ENCODE data around the gene MCHR1. TPM values are rescaled to one million over a fixed set of nuclear protein-coding genes. Genes with fewer than 3 reads are reported as not detected.
A peak's percentile ranks its signal among the peaks of the same experiment; 100 is the strongest.
"Not testable (repeated sequence)": the region's sequence is repeated elsewhere in the genome, so short reads cannot be mapped to it uniquely, and the experiment has no call there.

Gene MCHR1
- total and polyA plus RNA-seq, 4 donors, result 0.23 to 2.4 (median 1.1) TPM

DNA sequence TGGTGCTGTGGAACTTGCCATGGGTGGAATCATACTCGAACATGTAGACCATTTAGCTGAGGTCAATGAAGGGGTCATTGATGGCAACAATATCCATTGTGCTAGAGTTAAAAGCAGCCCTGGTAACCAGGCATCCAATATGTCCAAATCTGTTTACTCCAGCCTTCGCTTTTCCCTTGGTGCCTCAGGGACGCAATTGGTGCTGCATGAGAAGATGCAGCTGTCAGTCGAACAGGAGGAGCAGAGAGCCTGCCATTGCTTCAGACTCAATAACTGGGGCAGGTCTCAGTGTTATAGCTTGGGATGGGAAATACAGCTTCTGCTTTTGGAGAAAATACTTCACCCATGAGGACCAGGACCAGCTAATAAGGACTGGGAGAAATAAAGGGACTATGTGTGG, 5.0 kb upstream of the MCHR1 start:
- DNase-seq (ENCODE audit: low spot score), result no peak
- Histone ChIP-seq H3K4me3 (ENCODE audit: low read depth in 1 of 3, low read length in 3 of 3) (no peak overlapping the region), H3K4me1 (ENCODE audit: control insufficient read depth in 4 of 4, insufficient read depth in 4 of 4, low read length in 3 of 4) (peaks cover 9 to 17% (median 13%) of the 10 kb centered on the region in 4 donors), H3K9ac (ENCODE audit: low read depth in 1 of 2, low read length in 2 of 2) (no peak overlapping the region), H3K27ac (ENCODE audit: low read depth in 1 of 2, low read length in 2 of 2) (no peak overlapping the region), H3K27me3 (ENCODE audit: control insufficient read depth in 4 of 4, insufficient read depth in 4 of 4, low read length in 3 of 4) (no peaks in the 10 kb centered on the region), H3K36me3 (ENCODE audit: control insufficient read depth in 4 of 4, insufficient read depth in 3 of 4, low read depth in 1 of 4, low read length in 3 of 4) (no peaks in the 10 kb centered on the region), H3K9me3 (ENCODE audit: control insufficient read depth in 4 of 4, low read length in 3 of 4) (no peaks in the 10 kb centered on the region)
- 95% methylated on average over 4 of the region's 4 CpGs for WGBS
- no peak for TF ChIP-seq RXRA (IDR thresholded peaks at IDR 0.05)
- TF ChIP-seq, protein P1, sequence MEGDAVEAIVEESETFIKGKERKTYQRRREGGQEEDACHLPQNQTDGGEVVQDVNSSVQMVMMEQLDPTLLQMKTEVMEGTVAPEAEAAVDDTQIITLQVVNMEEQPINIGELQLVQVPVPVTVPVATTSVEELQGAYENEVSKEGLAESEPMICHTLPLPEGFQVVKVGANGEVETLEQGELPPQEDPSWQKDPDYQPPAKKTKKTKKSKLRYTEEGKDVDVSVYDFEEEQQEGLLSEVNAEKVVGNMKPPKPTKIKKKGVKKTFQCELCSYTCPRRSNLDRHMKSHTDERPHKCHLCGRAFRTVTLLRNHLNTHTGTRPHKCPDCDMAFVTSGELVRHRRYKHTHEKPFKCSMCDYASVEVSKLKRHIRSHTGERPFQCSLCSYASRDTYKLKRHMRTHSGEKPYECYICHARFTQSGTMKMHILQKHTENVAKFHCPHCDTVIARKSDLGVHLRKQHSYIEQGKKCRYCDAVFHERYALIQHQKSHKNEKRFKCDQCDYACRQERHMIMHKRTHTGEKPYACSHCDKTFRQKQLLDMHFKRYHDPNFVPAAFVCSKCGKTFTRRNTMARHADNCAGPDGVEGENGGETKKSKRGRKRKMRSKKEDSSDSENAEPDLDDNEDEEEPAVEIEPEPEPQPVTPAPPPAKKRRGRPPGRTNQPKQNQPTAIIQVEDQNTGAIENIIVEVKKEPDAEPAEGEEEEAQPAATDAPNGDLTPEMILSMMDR (IDR thresholded peaks at IDR 0.05; ENCODE audit: low read depth, low read length, missing input control), result no peak
- no peak for TF ChIP-seq REST (IDR thresholded peaks at IDR 0.05)
- TF ChIP-seq EGR1 (IDR thresholded peaks at IDR 0.05; ENCODE audit: low read depth in 2 of 2), result no peak
- TF ChIP-seq RAD21 (IDR thresholded peaks at IDR 0.05), result no peak
- no peak for TF ChIP-seq JUND (IDR thresholded peaks at IDR 0.05)
- TF ChIP-seq SP1 (IDR thresholded peaks at IDR 0.05), result no peak
- TF ChIP-seq FOXA1 (IDR thresholded peaks at IDR 0.05), result no peak

GRCh38 chr22:40676166-40676565, 3.1 kb upstream of the MCHR1 start:
- not testable (repeated sequence) for H3K9ac ChIP-seq (ENCODE audit: low read depth in 1 of 2, low read length in 2 of 2); H3K36me3 ChIP-seq (ENCODE audit: control insufficient read depth in 4 of 4, insufficient read depth in 3 of 4, low read depth in 1 of 4, low read length in 3 of 4); H3K27me3 ChIP-seq (ENCODE audit: control insufficient read depth in 4 of 4, insufficient read depth in 4 of 4, low read length in 3 of 4); DNase-seq (ENCODE audit: low spot score); H3K4me3 ChIP-seq (ENCODE audit: low read depth in 1 of 3, low read length in 3 of 3); H3K9me3 ChIP-seq (ENCODE audit: control insufficient read depth in 4 of 4, low read length in 3 of 4); H3K27ac ChIP-seq (ENCODE audit: low read depth in 1 of 2, low read length in 2 of 2)
- peak; percentile 23 for TF ChIP-seq MAX (IDR thresholded peaks at IDR 0.05)
- H3K4me1 ChIP-seq (ENCODE audit: control insufficient read depth in 4 of 4, insufficient read depth in 4 of 4, low read length in 3 of 4), result peaks cover 9 to 34% (median 28%) of the 10 kb centered on the region in 4 donors
- WGBS, result 96% methylated on average over 4 of the region's 4 CpGs

DNA sequence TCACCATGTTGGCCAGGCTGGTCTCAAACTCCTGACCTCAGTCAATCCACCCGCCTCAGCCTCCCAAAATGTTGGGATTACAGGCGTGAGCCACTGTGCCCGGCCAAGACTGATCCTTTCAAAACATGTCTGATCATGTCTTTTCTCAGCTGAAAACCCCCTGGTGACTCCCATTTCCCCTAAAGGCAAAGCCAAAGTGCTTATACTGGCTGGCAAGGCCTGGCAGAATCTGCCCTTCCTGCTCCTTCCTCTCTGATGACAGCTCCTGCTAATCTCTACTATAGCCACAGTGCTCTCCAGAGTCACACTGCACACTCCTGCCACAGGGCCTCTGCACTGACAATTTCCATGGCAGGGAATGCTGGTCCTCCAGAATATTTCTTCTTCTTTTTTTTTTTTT, 2.6 kb upstream of the MCHR1 start:
- WGBS, result 96% methylated on average over 3 of the region's 3 CpGs
- DNase-seq (ENCODE audit: low spot score), result no peak
- Histone ChIP-seq H3K36me3 (ENCODE audit: control insufficient read depth in 4 of 4, insufficient read depth in 3 of 4, low read depth in 1 of 4, low read length in 3 of 4) (no peaks in the 10 kb centered on the region), H3K4me3 (ENCODE audit: low read depth in 1 of 3, low read length in 3 of 3) (no peak overlapping the region), H3K4me1 (ENCODE audit: control insufficient read depth in 4 of 4, insufficient read depth in 4 of 4, low read length in 3 of 4) (peaks cover 9 to 34% (median 29%) of the 10 kb centered on the region in 4 donors), H3K9me3 (ENCODE audit: control insufficient read depth in 4 of 4, low read length in 3 of 4) (no peaks in the 10 kb centered on the region), H3K27ac (ENCODE audit: low read depth in 1 of 2, low read length in 2 of 2) (no peak overlapping the region), H3K9ac (ENCODE audit: low read depth in 1 of 2, low read length in 2 of 2) (no peak overlapping the region), H3K27me3 (ENCODE audit: control insufficient read depth in 4 of 4, insufficient read depth in 4 of 4, low read length in 3 of 4) (no peaks in the 10 kb centered on the region)
- TF ChIP-seq FOXA2 (IDR thresholded peaks at IDR 0.05), result no peak
- no peak for TF ChIP-seq JUND (IDR thresholded peaks at IDR 0.05)
- TF ChIP-seq GABPA (IDR thresholded peaks at IDR 0.05 in 1 of 2, conservative IDR thresholded peaks at IDR 0.05 in 1 of 2), result no peak
- TF ChIP-seq MAX (IDR thresholded peaks at IDR 0.05), result no peak
- TF ChIP-seq HNF4G (IDR thresholded peaks at IDR 0.05), result no peak
- no peak for TF ChIP-seq YY1 (IDR thresholded peaks at IDR 0.05)
- no peak for TF ChIP-seq SP1 (IDR thresholded peaks at IDR 0.05)
- TF ChIP-seq FOXA1 (IDR thresholded peaks at IDR 0.05), result no peak
- no peak for TF ChIP-seq RXRA (IDR thresholded peaks at IDR 0.05)
- no peak for TF ChIP-seq NR2F2 (IDR thresholded peaks at IDR 0.05)
- TF ChIP-seq, protein P2, sequence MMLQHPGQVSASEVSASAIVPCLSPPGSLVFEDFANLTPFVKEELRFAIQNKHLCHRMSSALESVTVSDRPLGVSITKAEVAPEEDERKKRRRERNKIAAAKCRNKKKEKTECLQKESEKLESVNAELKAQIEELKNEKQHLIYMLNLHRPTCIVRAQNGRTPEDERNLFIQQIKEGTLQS (IDR thresholded peaks at IDR 0.05), result no peak
- no peak for TF ChIP-seq REST (IDR thresholded peaks at IDR 0.05)
- no peak for TF ChIP-seq RAD21 (IDR thresholded peaks at IDR 0.05)
- TF ChIP-seq, protein P1 (IDR thresholded peaks at IDR 0.05; ENCODE audit: low read depth, low read length, missing input control), result no peak
